ENCODE data around the gene ZFYVE27.

DNA sequence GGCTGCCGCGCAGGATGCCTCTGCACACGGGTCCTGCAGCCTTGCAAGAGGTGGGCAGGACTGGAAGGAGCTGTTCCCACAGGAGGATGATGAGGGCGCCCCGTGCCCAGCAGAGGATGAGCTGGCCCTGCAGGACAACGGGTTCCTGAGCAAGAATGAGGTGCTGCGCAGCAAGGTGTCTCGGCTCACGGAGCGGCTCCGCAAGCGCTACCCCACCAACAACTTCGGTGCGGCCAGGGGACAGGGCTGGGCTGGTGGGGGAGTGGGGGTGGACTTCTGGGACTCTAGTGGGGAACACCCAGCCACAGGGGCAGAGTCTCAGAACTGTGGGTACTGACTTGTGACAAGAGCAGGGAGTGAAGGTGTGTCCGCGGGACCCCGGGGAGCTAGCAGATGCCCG, 16.0 kb downstream of the ZFYVE27 start:
- TF ChIP-seq POLR2A (IDR thresholded peaks at IDR 0.05) (no peak), EP300 (IDR thresholded peaks at IDR 0.05) (no peak)
- TF ChIP-seq, protein P1, sequence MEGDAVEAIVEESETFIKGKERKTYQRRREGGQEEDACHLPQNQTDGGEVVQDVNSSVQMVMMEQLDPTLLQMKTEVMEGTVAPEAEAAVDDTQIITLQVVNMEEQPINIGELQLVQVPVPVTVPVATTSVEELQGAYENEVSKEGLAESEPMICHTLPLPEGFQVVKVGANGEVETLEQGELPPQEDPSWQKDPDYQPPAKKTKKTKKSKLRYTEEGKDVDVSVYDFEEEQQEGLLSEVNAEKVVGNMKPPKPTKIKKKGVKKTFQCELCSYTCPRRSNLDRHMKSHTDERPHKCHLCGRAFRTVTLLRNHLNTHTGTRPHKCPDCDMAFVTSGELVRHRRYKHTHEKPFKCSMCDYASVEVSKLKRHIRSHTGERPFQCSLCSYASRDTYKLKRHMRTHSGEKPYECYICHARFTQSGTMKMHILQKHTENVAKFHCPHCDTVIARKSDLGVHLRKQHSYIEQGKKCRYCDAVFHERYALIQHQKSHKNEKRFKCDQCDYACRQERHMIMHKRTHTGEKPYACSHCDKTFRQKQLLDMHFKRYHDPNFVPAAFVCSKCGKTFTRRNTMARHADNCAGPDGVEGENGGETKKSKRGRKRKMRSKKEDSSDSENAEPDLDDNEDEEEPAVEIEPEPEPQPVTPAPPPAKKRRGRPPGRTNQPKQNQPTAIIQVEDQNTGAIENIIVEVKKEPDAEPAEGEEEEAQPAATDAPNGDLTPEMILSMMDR (IDR thresholded peaks at IDR 0.05) = no peak
